ENCODE data around the gene KLHL35. TPM values are rescaled to one million over a fixed set of nuclear protein-coding genes. Genes with fewer than 3 reads are reported as not detected.
A peak's percentile ranks its signal among the peaks of the same experiment; 100 is the strongest.

Gene KLHL35
- total RNA-seq, 1 donor from 2014 or later: 0.55 TPM

DNA sequence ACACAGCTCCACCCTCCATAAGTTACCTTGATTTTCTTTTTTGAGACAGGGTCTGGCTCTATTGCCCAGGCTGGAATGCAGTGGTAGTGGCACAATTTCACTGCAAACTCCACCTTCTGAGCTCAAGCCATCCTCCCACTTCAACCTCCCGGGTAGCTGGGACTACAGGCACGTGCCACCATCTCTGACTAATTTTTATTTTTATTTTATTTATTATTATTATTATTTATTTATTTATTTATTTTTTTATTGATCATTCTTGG lies 24.1 kb downstream of the KLHL35 start:
- Mint-ChIP-seq H3K36me3 (ENCODE audit: insufficient read depth) (peaks cover 37% of the 10 kb centered on the region), H3K4me3 (ENCODE audit: low read depth) (no peak overlapping the region), H3K4me1 (ENCODE audit: low read depth) (peaks cover 2% of the 10 kb centered on the region), H3K27me3 (no peaks in the 10 kb centered on the region), H3K27ac (no peak overlapping the region), H3K9me3 (ENCODE audit: low read depth) (no peaks in the 10 kb centered on the region)
- DNase-seq (ENCODE audit: low spot score, unreplicated experiment): no peak
- TF ChIP-seq, protein P1, sequence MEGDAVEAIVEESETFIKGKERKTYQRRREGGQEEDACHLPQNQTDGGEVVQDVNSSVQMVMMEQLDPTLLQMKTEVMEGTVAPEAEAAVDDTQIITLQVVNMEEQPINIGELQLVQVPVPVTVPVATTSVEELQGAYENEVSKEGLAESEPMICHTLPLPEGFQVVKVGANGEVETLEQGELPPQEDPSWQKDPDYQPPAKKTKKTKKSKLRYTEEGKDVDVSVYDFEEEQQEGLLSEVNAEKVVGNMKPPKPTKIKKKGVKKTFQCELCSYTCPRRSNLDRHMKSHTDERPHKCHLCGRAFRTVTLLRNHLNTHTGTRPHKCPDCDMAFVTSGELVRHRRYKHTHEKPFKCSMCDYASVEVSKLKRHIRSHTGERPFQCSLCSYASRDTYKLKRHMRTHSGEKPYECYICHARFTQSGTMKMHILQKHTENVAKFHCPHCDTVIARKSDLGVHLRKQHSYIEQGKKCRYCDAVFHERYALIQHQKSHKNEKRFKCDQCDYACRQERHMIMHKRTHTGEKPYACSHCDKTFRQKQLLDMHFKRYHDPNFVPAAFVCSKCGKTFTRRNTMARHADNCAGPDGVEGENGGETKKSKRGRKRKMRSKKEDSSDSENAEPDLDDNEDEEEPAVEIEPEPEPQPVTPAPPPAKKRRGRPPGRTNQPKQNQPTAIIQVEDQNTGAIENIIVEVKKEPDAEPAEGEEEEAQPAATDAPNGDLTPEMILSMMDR (IDR thresholded peaks at IDR 0.05; ENCODE audit: unreplicated experiment): no peak

DNA sequence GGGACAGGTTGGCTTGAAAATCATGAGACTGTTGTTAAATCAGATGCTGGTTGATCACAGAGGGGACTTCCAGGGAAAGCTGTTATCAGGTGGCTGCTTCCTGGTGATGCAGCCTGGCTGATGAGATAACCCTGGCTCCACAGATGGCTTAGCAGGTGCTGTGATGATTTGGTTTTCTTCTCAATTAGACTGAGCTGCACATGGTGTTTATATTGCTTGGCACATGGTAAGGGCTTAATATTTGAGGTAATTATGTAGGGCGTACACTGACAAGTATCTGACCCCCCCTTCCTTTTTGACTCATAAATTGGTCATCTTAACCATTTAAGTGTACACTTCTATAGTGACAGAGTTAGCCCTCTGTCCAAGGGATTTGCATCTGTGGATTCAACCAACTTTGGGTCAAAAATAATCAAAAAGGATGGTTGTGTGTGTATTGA lies 26.6 kb downstream of the KLHL35 start:
- H3K36me3 Mint-ChIP-seq (ENCODE audit: insufficient read depth): peaks cover 52% of the 10 kb centered on the region
- H3K4me1 Mint-ChIP-seq (ENCODE audit: low read depth): peaks cover 22% of the 10 kb centered on the region
- TF ChIP-seq, protein P1 (IDR thresholded peaks at IDR 0.05; ENCODE audit: unreplicated experiment): no peak
- H3K4me3 Mint-ChIP-seq (ENCODE audit: low read depth): no peak overlapping the region
- no peak for DNase-seq (ENCODE audit: low spot score, unreplicated experiment)
- H3K27me3 Mint-ChIP-seq: no peaks in the 10 kb centered on the region
- no peaks in the 10 kb centered on the region for H3K9me3 Mint-ChIP-seq (ENCODE audit: low read depth)
- H3K27ac Mint-ChIP-seq: no peak overlapping the region

DNA sequence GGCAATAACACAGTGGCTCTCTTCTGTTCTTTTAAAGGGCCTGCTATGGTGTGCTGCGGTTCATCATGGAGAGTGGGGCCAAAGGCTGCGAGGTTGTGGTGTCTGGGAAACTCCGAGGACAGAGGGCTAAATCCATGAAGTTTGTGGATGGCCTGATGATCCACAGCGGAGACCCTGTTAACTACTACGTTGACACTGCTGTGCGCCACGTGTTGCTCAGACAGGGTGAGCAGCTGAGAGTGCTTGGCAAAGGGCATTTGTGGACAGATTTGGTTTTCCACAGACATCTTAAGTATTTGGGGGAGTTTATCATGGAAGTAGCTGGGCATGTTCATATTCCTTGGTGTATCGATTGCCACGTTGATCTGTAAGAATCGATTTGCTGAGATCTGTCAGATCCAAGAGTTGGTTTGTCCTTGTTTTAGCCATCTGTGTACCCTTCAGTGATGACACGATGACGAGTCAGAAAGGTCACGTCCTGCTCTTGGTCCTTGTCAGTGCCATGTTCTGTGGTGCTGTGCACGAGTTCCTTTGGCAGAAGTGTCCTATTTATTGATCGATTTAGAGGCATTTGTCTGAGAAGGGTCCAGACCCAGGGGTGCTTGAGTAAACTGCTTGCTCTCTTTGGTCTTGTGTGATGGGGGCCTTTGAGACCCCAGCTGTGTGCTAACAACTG lies 28.9 kb downstream of the KLHL35 start:
- peak overlapping the region; percentile 53 for H3K27ac Mint-ChIP-seq
- H3K4me3 Mint-ChIP-seq (ENCODE audit: low read depth): no peak overlapping the region
- H3K4me1 Mint-ChIP-seq (ENCODE audit: low read depth): peaks cover 33% of the 10 kb centered on the region
- H3K9me3 Mint-ChIP-seq (ENCODE audit: low read depth): no peaks in the 10 kb centered on the region
- no peaks in the 10 kb centered on the region for H3K27me3 Mint-ChIP-seq
- no peak for DNase-seq (ENCODE audit: low spot score, unreplicated experiment)
- TF ChIP-seq, protein P1 (IDR thresholded peaks at IDR 0.05; ENCODE audit: unreplicated experiment): no peak
- peaks cover 54% of the 10 kb centered on the region for H3K36me3 Mint-ChIP-seq (ENCODE audit: insufficient read depth)

DNA sequence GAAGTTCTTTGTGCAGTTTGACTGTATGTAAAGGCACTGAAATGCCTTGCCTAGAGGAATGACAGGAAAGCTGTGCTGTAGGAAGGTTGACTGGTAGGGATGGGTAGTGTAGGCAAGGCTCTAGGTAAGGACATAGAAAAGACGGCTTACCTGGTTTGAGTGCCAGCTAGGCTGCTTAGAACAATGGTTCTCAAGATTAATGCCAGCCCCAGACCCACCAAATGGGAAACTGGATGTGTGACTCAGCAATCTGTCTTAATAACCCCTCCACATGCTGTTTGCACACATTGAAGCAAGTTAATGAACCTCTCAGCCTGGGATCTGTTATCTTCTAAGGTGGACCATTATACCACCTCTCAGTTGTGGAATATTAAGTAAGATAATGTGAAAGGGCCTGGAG lies 30.0 kb downstream of the KLHL35 start:
- H3K27ac Mint-ChIP-seq: peak overlapping the region; percentile 98

DNA sequence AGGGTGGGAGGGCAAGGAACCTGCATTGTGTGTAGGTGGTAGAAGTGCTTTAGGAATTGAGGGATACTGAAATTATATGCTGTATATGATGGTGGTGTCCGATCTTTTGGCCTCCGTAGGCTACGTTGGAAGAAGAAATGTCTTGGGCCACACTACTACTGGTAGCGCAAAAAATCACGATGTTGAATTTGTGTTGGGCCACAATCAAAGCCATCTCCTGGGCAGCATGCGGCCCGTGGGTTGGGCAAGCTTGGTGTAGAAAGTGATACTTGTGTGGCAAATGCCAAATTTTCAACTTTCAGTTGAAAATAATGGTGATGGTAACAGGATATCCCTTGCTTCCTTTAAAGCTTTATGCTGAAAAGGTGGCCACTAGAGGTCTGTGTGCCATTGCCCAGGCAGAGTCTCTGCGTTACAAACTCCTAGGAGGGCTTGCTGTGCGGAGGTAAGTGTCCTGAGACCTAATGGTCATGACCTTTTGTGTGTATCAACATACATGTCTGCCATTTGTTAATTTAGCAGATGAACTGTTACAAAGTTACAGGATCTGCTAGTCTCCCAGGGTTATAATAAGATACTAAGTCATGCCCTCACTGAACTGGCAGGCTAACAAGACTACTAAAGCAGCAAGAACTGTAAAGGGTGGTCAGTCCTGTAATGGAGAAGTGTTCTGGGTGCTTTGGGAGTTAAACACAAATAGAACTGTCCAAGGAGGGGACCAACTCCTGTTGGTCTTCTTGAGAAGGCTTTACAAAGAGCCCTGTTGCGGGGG lies 30.8 kb downstream of the KLHL35 start:
- TF ChIP-seq, protein P1 (IDR thresholded peaks at IDR 0.05; ENCODE audit: unreplicated experiment): no peak
- peak overlapping the region; percentile 92 for H3K4me3 Mint-ChIP-seq (ENCODE audit: low read depth)
- H3K4me1 Mint-ChIP-seq (ENCODE audit: low read depth): peaks cover 32% of the 10 kb centered on the region
- peak overlapping the region; percentile 98 for H3K27ac Mint-ChIP-seq
- H3K9me3 Mint-ChIP-seq (ENCODE audit: low read depth): no peaks in the 10 kb centered on the region
- no peak for DNase-seq (ENCODE audit: low spot score, unreplicated experiment)
- H3K27me3 Mint-ChIP-seq: no peaks in the 10 kb centered on the region
- peaks cover 45% of the 10 kb centered on the region for H3K36me3 Mint-ChIP-seq (ENCODE audit: insufficient read depth)

More for the DNA sequence above, 30.0 kb downstream of the KLHL35 start:
- Mint-ChIP-seq H3K36me3 (ENCODE audit: insufficient read depth) (peaks cover 50% of the 10 kb centered on the region), H3K4me1 (ENCODE audit: low read depth) (peaks cover 34% of the 10 kb centered on the region), H3K27me3 (no peaks in the 10 kb centered on the region), H3K9me3 (ENCODE audit: low read depth) (no peaks in the 10 kb centered on the region), H3K4me3 (ENCODE audit: low read depth) (peak overlapping the region; percentile 92)
- no peak for DNase-seq (ENCODE audit: low spot score, unreplicated experiment)
- TF ChIP-seq, protein P1 (IDR thresholded peaks at IDR 0.05; ENCODE audit: unreplicated experiment): no peak

Measured in progenitor cell of endocrine pancreas (in vitro differentiated cells).